GM12878 (cell line): Measurements from ENCODE around the gene PREX1. TPM values are rescaled to one million over a fixed set of nuclear protein-coding genes. Genes with fewer than 3 reads are reported as not detected.

ENCODE experiments used
- ATAC-seq: fragments of 200-7000 bp; cut with Tn5 transposase; 3 replicates; pipeline ENCODE4 v1.9.1; 2020; ENCODE audit warnings: mild to moderate bottlenecking, moderate library complexity
- BruUV-seq: library from RNA; stranded (reverse); fragments of 400-500 nt; replicated peaks from 2 replicates; lab custom pipeline; 2021; lab: Mats Ljungman, UMichigan
- CTCF ChIA-PET: fragments of 300-600 bp; sonication (Branson Sonifier 250); formaldehyde crosslinking; extraction: SDS; loops from one replicate; lab custom pipeline; 2021; ENCODE audit warnings: inconsistent platforms; lab: Yijun Ruan, JAX
- POLR2A ChIA-PET: fragments of 350-600 bp; formaldehyde crosslinking; extraction: SDS; loops from one replicate; lab custom pipeline; 2021; ENCODE audit warnings: inconsistent platforms; lab: Charles Lee
- RAD21 ChIA-PET: fragments of 300-600 bp; sonication (Branson Sonifier 250); formaldehyde crosslinking; loops from one replicate; lab custom pipeline; 2023; ENCODE audit warnings: antibody characterized with exemption; ENCODE audit not compliant: unreplicated experiment; lab: Charles Lee
- SMC1A ChIA-PET: fragments of 300-600 bp; sonication (Branson Sonifier 250); formaldehyde crosslinking; loops from one replicate; lab custom pipeline; 2023; ENCODE audit not compliant: unreplicated experiment, uncharacterized antibody; lab: Charles Lee
- DNase-seq: peaks from one replicate; pipeline ENCODE4 v3.0.0-alpha.2; 2011; ENCODE audit warnings: low read depth, low spot score
- FAIRE-seq: peaks from 3 replicates; lab custom pipeline; 2011; peaks lifted over from hg19 to GRCh38; lab: Jason Lieb, UNC
- H2AFZ ChIP-seq: 2 replicates; pipeline ENCODE4 v1.6.0; 2011; ENCODE audit warnings: low read depth, low read length, control low read depth; ENCODE audit not compliant: control insufficient read depth
- H3K27ac ChIP-seq: 2 replicates; pipeline ENCODE4 v1.5.1; 2011; ENCODE audit warnings: control low read depth; ENCODE audit not compliant: control insufficient read depth, insufficient read depth
- H3K27me3 ChIP-seq, 2 experiments: replicated peaks in 1 of 2; 2 replicates each; pipeline versions ENCODE4 v1.6.0 to v1.6.1; 2011; ENCODE audit warnings: low read length in 1 of 2; ENCODE audit not compliant: control insufficient read depth in 2 of 2, insufficient read depth in 2 of 2
- H3K36me3 ChIP-seq, 2 experiments: 2 replicates each; pipeline ENCODE4 v1.5.1; 2011; ENCODE audit warnings: low read length in 1 of 2; ENCODE audit not compliant: control insufficient read depth in 2 of 2, insufficient read depth in 2 of 2
- H3K4me1 ChIP-seq: 2 replicates; pipeline ENCODE4 v1.6.1; 2011; ENCODE audit warnings: mild to moderate bottlenecking, low read length, moderate library complexity, mixed read lengths; ENCODE audit not compliant: control insufficient read depth, insufficient read depth
- H3K4me2 ChIP-seq: 2 replicates; pipeline ENCODE4 v1.6.0; 2011; ENCODE audit warnings: control low read depth; ENCODE audit not compliant: control insufficient read depth, insufficient read depth
- H3K4me3 ChIP-seq: fragments of 200-600 bp; sonication (generic); 2 replicates; pipeline ENCODE4 v1.5.1; 2016
- H3K79me2 ChIP-seq: 2 replicates; pipeline ENCODE4 v1.6.0; 2011; ENCODE audit warnings: low read length; ENCODE audit not compliant: control insufficient read depth, insufficient read depth
- H3K9ac ChIP-seq: 2 replicates; pipeline ENCODE4 v1.8.0; 2011; ENCODE audit warnings: low read length, control low read depth, mixed read lengths; ENCODE audit not compliant: control insufficient read depth, insufficient read depth
- H3K9me3 ChIP-seq: replicated peaks from 3 replicates; pipeline ENCODE4 v1.5.1; 2011; ENCODE audit warnings: mild to moderate bottlenecking, low read length; ENCODE audit not compliant: control insufficient read depth, insufficient read depth
- H4K20me1 ChIP-seq: 2 replicates; pipeline ENCODE4 v1.6.0; 2011; ENCODE audit not compliant: control insufficient read depth, insufficient read depth
- CTCF ChIP-seq, 3 experiments: IDR thresholded peaks in 2 of 3; conservative IDR thresholded peaks in 1 of 3; 2 replicates each; pipeline ENCODE4 v1.5.1; 2011; ENCODE audit warnings: low read depth in 3 of 3, low read length in 3 of 3, mild to moderate bottlenecking in 3 of 3, control low read depth in 2 of 3, moderate library complexity in 2 of 3, inconsistent platforms in 1 of 3, mixed read lengths in 1 of 3; ENCODE audit not compliant: control insufficient read depth in 2 of 3, insufficient read depth in 1 of 3; ENCODE audit errors: extremely low read depth in 1 of 3
- RBBP5 ChIP-seq: fragments of 200-600 bp; sonication (generic); conservative IDR thresholded peaks from 2 replicates; pipeline ENCODE4 v1.6.1; 2016
- WGBS: methylation state at CpG from one replicate; pipeline ENCODE4 v1.1.6; 2016; ENCODE audit warnings: low lambda C conversion rate; ENCODE audit not compliant: insufficient replicate concordance, insufficient coverage; ENCODE audit errors: missing lambda C conversion rate; 5-methylcytosine and 5-hydroxymethylcytosine counted together
- in situ Hi-C: fragments of 300-500 bp; cut with MboI; formaldehyde crosslinking; loops from 9 replicates; pipeline ENCODE4 v1.14.3; 2018; ENCODE audit warnings: mixed read lengths
- intact Hi-C: fragments of 100-400 bp; cut with micrococcal nuclease; formaldehyde crosslinking; loops from one replicate; pipeline ENCODE4 v1.14.2; 2022; ENCODE audit not compliant: unreplicated experiment
- polyA plus RNA-seq, 11 experiments: library from polyadenylated mRNA; depleted of rRNA in 4 of 11; unstranded in 6 of 11; stranded (reverse) in 5 of 11; fragments of >200 nt; fragmentation: Nextera tagmentation in 4 of 11; fragmentation: Illumina TruSeq in 1 of 11; extraction: Ambion mirVana in 4 of 11; extraction: Trizol in 1 of 11; gene quantifications; 1 replicate in 1 of 11; 2 replicates in 10 of 11; pipeline versions ENCODE4 v1.2.1 to v1.2.3, GENCODE V29; 2011 to 2016; ENCODE audit warnings: inconsistent platforms in 2 of 11, missing spikeins in 2 of 11, low read depth in 1 of 11
- total RNA-seq, 4 experiments: library from RNA; depleted of rRNA in 3 of 4; stranded (reverse); fragments of >200 nt in 3 of 4; fragmentation: Illumina TruSeq in 1 of 4; extraction: Trizol in 1 of 4; gene quantifications; 2 replicates each; pipeline versions ENCODE4 v1.2.1 to v1.2.3, GENCODE V29; 2013 to 2021
- TF ChIP-seq, protein P1 (sequence below): fragments of 450-650 bp; IDR thresholded peaks from 2 replicates; pipeline ENCODE4 v1.6.1; 2018; ENCODE audit warnings: borderline replicate concordance, mild to moderate bottlenecking; ENCODE audit not compliant: partially characterized antibody

Gene PREX1
- total and polyA plus RNA-seq, 10 of the 15 experiments (the other 5 are each of a cell fraction or from before 2014, with no cell fraction given) = 2.6 to 114 (median 38.9) TPM

DNA sequence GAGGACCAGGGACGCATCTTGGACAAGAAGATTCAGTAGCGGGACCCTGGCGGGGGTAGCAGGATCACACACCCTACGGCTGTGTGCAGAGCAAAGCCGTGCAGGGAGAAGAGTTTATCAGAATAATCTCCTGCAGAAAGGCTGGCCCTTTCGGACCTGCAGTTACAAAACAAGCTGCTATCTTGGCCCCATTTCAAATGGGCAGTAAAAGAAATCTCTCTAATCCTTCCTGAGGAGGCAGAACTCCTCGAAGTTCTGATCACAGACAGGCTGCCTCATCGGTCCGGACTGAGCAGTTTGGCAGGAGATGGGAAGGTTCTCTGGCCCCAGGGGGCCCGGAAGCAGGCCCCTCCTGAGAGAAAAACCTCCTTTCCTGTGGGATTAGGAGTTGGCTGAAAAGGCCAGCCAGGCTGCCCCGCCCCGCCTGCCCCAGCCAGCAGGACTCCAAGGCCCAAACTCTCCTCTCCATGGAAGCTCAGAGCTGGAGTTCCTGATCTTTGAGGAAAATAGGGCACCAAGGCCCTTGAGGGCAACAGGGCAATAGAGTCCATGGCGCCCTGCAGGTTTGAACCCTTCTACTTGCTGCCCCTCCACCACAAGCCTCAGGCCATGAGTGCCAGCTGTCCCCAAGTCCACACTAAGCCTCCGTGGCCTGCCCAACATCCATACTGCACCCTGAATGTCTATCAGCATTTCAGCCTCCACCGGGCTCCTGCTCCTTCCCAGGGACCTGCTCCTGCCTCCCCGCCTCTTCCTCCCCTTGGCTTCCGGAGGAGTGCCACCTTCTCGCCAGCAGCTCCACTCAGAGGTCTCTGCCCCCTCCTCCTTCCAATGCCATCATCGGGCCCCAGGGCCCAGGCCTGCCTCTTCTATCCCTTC lies 141.3 kb downstream of the PREX1 start:
- Histone ChIP-seq H3K79me2 (no peaks in the 10 kb centered on the region), H3K4me3 (no peak overlapping the region), H3K4me2 (no peak overlapping the region), H3K27me3 (no peaks in the 10 kb centered on the region), H3K9ac (no peak overlapping the region), H2AFZ (no peak overlapping the region), H3K4me1 (no peaks in the 10 kb centered on the region), H3K27ac (no peak overlapping the region), H3K36me3 (peaks cover 42 to 51% of the 10 kb centered on the region in 2 experiments), H3K9me3 (no peaks in the 10 kb centered on the region), H4K20me1 (no peaks in the 10 kb centered on the region)
- DNase-seq = no peak
- ChIA-PET RAD21 (no interaction called here), SMC1A (no interaction called here), POLR2A (interaction anchor here (0.6 kb wide), 1 partner anchor 228 kb away, joined by 3 read pairs; no protein-coding TSS in a partner anchor), CTCF (no interaction called here)
- TF ChIP-seq CTCF (IDR thresholded peaks at IDR 0.05 in 2 of 3, conservative IDR thresholded peaks at IDR 0.05 in 1 of 3; ENCODE audit: control insufficient read depth in 2 of 3, extremely low read depth in 1 of 3, insufficient read depth in 1 of 3, low read depth in 3 of 3, low read length in 3 of 3) (no peak), RBBP5 (no peak)
- TF ChIP-seq, protein P1, sequence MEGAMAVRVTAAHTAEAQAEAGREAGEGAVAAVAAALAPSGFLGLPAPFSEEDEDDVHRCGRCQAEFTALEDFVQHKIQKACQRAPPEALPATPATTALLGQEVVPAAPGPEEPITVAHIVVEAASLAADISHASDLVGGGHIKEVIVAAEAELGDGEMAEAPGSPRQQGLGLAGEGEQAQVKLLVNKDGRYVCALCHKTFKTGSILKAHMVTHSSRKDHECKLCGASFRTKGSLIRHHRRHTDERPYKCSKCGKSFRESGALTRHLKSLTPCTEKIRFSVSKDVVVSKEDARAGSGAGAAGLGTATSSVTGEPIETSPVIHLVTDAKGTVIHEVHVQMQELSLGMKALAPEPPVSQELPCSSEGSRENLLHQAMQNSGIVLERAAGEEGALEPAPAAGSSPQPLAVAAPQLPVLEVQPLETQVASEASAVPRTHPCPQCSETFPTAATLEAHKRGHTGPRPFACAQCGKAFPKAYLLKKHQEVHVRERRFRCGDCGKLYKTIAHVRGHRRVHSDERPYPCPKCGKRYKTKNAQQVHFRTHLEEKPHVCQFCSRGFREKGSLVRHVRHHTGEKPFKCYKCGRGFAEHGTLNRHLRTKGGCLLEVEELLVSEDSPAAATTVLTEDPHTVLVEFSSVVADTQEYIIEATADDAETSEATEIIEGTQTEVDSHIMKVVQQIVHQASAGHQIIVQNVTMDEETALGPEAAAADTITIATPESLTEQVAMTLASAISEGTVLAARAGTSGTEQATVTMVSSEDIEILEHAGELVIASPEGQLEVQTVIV = no peak
- BruUV-seq = no TSS peak
- ATAC-seq = no peak
- in situ Hi-C loops = no loop called here
- intact Hi-C loops = no loop called here
- no peak for FAIRE-seq
- 85% methylated on average over 18 of the region's 19 CpGs for WGBS
